GM12878 (cell line): ENCODE measurements around the gene DDX39B. TPM values are rescaled to one million over a fixed set of nuclear protein-coding genes. Genes with fewer than 3 reads are reported as not detected.

Experiments
- BACH1 ChIP-seq: fragments of 450-650 bp; IDR thresholded peaks from 2 replicates; pipeline ENCODE4 v1.6.1; 2017; ENCODE audit warnings: mild to moderate bottlenecking, borderline replicate concordance
- CHD4 ChIP-seq: fragments of 200-600 bp; sonication (generic); IDR thresholded peaks from 2 replicates; pipeline ENCODE4 v1.6.1; 2016; ENCODE audit warnings: mild to moderate bottlenecking
- CREM ChIP-seq: IDR thresholded peaks from 2 replicates; pipeline ENCODE4 v1.6.1; 2014; ENCODE audit warnings: antibody characterized with exemption, low read depth
- ESRRA ChIP-seq: IDR thresholded peaks from 2 replicates; pipeline ENCODE4 v1.6.1; 2012; ENCODE audit warnings: mild to moderate bottlenecking, low read length, improper control_type of control experiment
- EZH2 ChIP-seq: IDR thresholded peaks from 2 replicates; pipeline ENCODE4 v1.6.1; 2012; ENCODE audit warnings: low read depth, mild to moderate bottlenecking, control low read depth, inconsistent platforms, low read length, borderline replicate concordance; ENCODE audit not compliant: control insufficient read depth
- NR2C1 ChIP-seq: fragments of 450-650 bp; IDR thresholded peaks from 2 replicates; pipeline ENCODE4 v1.6.1; 2017; ENCODE audit warnings: antibody characterized with exemption, mild to moderate bottlenecking, moderate library complexity
- POLR2AphosphoS2 ChIP-seq: IDR thresholded peaks from 2 replicates; pipeline ENCODE4 v1.6.1; 2011; ENCODE audit warnings: low read depth, mild to moderate bottlenecking, low read length, improper control_type of control experiment, moderate library complexity
- STAT1 ChIP-seq: fragments of 450-650 bp; conservative IDR thresholded peaks from 2 replicates; pipeline ENCODE4 v1.6.1; 2014; ENCODE audit warnings: antibody characterized with exemption, mild to moderate bottlenecking
- TBL1XR1 ChIP-seq: IDR thresholded peaks from 2 replicates; pipeline ENCODE4 v1.6.1; 2012; ENCODE audit warnings: low read depth, low read length, improper control_type of control experiment
- TCF12 ChIP-seq: IDR thresholded peaks from 2 replicates; pipeline ENCODE4 v1.6.1; 2011; ENCODE audit warnings: low read depth, mild to moderate bottlenecking, low read length
- ZBED1 ChIP-seq: IDR thresholded peaks from 2 replicates; pipeline ENCODE4 v1.6.1; 2016; ENCODE audit warnings: borderline replicate concordance
- polyA plus RNA-seq, 11 experiments: library from polyadenylated mRNA; depleted of rRNA in 4 of 11; unstranded in 6 of 11; stranded (reverse) in 5 of 11; fragments of >200 nt; fragmentation: Nextera tagmentation in 4 of 11; fragmentation: Illumina TruSeq in 1 of 11; extraction: Ambion mirVana in 4 of 11; extraction: Trizol in 1 of 11; gene quantifications; 1 replicate in 1 of 11; 2 replicates in 10 of 11; pipeline versions ENCODE4 v1.2.1 to v1.2.3, GENCODE V29; 2011 to 2016; ENCODE audit warnings: inconsistent platforms in 2 of 11, missing spikeins in 2 of 11, low read depth in 1 of 11
- total RNA-seq, 4 experiments: library from RNA; depleted of rRNA in 3 of 4; stranded (reverse); fragments of >200 nt in 3 of 4; fragmentation: Illumina TruSeq in 1 of 4; extraction: Trizol in 1 of 4; gene quantifications; 2 replicates each; pipeline versions ENCODE4 v1.2.1 to v1.2.3, GENCODE V29; 2013 to 2021
- TF ChIP-seq, protein P1 (sequence below): fragments of 450-650 bp; IDR thresholded peaks from 2 replicates; pipeline ENCODE4 v1.6.1; 2018; ENCODE audit warnings: mild to moderate bottlenecking, low read depth, moderate library complexity; ENCODE audit not compliant: partially characterized antibody
- TF ChIP-seq, protein P2 (sequence below): fragments of 450-650 bp; IDR thresholded peaks from 2 replicates; pipeline ENCODE4 v1.6.1; 2017; ENCODE audit warnings: mild to moderate bottlenecking, moderate library complexity
- TF ChIP-seq, protein P3 (sequence below): IDR thresholded peaks from 2 replicates; pipeline ENCODE4 v1.6.1; 2012; ENCODE audit warnings: mild to moderate bottlenecking, low read depth, low read length
- TF ChIP-seq, protein P4 (sequence below): fragments of 450-650 bp; IDR thresholded peaks from 2 replicates; pipeline ENCODE4 v1.6.1; 2016; ENCODE audit warnings: mild to moderate bottlenecking

DDX39B gene
- total and polyA plus RNA-seq, 10 of the 15 experiments (the other 5 are each of a cell fraction or from before 2014, with no cell fraction given) = 271 to 661 (median 330) TPM

DNA sequence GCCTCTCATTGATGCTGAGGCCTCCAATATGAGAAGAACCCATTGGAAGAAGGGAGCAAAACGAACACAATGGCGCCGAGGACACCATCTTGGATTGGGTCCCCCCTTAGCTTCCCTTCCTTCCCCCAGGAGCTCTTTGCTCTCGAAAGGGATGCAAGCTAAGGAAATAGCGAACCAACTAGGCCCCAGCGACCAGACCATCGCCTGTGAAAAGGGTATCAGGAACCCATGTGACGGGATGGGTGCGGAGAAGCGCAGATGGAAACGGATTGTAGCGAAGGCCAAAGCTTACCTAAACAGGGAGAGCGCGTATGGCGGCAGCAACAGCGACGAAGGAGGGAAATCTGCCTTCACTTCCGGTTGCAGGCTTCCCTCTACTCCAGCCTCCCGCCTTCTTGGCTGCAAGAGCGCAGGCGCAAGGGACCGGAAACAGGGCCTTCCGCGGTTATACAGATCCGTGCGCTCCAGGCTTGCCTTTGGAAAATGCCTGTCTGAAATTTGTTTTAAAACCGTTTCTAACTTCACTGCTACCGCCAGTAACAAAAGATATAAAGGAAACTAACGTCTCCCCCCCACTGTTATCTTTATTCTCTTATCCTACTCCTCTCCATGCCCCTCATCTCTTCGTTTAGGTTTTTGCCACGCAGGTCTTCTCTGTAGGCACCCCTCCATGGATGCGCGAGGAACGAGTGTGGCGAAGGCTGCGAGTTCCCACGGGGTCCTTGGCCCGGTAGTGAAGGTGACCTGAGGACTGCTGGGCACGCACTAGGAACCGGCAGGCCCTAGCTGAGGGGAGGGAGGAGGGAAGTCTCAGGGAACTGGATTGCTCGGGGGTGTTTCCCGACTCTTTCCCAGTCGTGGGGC is at the start of gene DDX39B (continued):
- TF ChIP-seq, protein P1, sequence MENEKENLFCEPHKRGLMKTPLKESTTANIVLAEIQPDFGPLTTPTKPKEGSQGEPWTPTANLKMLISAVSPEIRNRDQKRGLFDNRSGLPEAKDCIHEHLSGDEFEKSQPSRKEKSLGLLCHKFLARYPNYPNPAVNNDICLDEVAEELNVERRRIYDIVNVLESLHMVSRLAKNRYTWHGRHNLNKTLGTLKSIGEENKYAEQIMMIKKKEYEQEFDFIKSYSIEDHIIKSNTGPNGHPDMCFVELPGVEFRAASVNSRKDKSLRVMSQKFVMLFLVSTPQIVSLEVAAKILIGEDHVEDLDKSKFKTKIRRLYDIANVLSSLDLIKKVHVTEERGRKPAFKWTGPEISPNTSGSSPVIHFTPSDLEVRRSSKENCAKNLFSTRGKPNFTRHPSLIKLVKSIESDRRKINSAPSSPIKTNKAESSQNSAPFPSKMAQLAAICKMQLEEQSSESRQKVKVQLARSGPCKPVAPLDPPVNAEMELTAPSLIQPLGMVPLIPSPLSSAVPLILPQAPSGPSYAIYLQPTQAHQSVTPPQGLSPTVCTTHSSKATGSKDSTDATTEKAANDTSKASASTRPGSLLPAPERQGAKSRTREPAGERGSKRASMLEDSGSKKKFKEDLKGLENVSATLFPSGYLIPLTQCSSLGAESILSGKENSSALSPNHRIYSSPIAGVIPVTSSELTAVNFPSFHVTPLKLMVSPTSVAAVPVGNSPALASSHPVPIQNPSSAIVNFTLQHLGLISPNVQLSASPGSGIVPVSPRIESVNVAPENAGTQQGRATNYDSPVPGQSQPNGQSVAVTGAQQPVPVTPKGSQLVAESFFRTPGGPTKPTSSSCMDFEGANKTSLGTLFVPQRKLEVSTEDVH = peak; percentile 93
- TF ChIP-seq TCF12 (peak; percentile 59; the same call in 1 of the 2 replicates), ESRRA (peak; percentile 98), EZH2 (no peak), TBL1XR1 (peak; percentile 27; the same call in 1 of the 2 replicates), NR2C1 (peak; percentile 61), STAT1 (peak; percentile 90; the same call in 1 of the 2 replicates), ZBED1 (peak; percentile 72), POLR2AphosphoS2 (peak; percentile 94), BACH1 (peak; percentile 44; the same call in 1 of the 2 replicates), CHD4 (no peak), CREM (peak; percentile 61)
- TF ChIP-seq, protein P2, sequence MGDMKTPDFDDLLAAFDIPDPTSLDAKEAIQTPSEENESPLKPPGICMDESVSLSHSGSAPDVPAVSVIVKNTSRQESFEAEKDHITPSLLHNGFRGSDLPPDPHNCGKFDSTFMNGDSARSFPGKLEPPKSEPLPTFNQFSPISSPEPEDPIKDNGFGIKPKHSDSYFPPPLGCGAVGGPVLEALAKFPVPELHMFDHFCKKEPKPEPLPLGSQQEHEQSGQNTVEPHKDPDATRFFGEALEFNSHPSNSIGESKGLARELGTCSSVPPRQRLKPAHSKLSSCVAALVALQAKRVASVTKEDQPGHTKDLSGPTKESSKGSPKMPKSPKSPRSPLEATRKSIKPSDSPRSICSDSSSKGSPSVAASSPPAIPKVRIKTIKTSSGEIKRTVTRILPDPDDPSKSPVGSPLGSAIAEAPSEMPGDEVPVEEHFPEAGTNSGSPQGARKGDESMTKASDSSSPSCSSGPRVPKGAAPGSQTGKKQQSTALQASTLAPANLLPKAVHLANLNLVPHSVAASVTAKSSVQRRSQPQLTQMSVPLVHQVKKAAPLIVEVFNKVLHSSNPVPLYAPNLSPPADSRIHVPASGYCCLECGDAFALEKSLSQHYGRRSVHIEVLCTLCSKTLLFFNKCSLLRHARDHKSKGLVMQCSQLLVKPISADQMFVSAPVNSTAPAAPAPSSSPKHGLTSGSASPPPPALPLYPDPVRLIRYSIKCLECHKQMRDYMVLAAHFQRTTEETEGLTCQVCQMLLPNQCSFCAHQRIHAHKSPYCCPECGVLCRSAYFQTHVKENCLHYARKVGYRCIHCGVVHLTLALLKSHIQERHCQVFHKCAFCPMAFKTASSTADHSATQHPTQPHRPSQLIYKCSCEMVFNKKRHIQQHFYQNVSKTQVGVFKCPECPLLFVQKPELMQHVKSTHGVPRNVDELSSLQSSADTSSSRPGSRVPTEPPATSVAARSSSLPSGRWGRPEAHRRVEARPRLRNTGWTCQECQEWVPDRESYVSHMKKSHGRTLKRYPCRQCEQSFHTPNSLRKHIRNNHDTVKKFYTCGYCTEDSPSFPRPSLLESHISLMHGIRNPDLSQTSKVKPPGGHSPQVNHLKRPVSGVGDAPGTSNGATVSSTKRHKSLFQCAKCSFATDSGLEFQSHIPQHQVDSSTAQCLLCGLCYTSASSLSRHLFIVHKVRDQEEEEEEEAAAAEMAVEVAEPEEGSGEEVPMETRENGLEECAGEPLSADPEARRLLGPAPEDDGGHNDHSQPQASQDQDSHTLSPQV = peak; percentile 96
- TF ChIP-seq, protein P3, sequence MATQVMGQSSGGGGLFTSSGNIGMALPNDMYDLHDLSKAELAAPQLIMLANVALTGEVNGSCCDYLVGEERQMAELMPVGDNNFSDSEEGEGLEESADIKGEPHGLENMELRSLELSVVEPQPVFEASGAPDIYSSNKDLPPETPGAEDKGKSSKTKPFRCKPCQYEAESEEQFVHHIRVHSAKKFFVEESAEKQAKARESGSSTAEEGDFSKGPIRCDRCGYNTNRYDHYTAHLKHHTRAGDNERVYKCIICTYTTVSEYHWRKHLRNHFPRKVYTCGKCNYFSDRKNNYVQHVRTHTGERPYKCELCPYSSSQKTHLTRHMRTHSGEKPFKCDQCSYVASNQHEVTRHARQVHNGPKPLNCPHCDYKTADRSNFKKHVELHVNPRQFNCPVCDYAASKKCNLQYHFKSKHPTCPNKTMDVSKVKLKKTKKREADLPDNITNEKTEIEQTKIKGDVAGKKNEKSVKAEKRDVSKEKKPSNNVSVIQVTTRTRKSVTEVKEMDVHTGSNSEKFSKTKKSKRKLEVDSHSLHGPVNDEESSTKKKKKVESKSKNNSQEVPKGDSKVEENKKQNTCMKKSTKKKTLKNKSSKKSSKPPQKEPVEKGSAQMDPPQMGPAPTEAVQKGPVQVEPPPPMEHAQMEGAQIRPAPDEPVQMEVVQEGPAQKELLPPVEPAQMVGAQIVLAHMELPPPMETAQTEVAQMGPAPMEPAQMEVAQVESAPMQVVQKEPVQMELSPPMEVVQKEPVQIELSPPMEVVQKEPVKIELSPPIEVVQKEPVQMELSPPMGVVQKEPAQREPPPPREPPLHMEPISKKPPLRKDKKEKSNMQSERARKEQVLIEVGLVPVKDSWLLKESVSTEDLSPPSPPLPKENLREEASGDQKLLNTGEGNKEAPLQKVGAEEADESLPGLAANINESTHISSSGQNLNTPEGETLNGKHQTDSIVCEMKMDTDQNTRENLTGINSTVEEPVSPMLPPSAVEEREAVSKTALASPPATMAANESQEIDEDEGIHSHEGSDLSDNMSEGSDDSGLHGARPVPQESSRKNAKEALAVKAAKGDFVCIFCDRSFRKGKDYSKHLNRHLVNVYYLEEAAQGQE = peak; percentile 61
- TF ChIP-seq, protein P4, sequence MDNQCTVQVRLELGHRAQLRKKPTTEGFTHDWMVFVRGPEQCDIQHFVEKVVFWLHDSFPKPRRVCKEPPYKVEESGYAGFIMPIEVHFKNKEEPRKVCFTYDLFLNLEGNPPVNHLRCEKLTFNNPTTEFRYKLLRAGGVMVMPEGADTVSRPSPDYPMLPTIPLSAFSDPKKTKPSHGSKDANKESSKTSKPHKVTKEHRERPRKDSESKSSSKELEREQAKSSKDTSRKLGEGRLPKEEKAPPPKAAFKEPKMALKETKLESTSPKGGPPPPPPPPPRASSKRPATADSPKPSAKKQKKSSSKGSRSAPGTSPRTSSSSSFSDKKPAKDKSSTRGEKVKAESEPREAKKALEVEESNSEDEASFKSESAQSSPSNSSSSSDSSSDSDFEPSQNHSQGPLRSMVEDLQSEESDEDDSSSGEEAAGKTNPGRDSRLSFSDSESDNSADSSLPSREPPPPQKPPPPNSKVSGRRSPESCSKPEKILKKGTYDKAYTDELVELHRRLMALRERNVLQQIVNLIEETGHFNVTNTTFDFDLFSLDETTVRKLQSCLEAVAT = peak; percentile 98
